ENCODE results near the gene FOXJ3.

- TF ChIP-seq EZH2phosphoT487 (IDR thresholded peaks at IDR 0.05; ENCODE audit: borderline replicate concordance, low read depth) (no peak), ZBTB33 (IDR thresholded peaks at IDR 0.05; ENCODE audit: borderline replicate concordance, low read depth) (no peak), CHD2 (IDR thresholded peaks at IDR 0.05; ENCODE audit: low read length, partially characterized antibody) (no peak), EP300 (IDR thresholded peaks at IDR 0.05; ENCODE audit: borderline replicate concordance in 1 of 2, low read depth in 1 of 2, low read length in 1 of 2) (no peak), POLR2AphosphoS5 (IDR thresholded peaks at IDR 0.05; ENCODE audit: low read depth, low read length) (no peak), JUND (IDR thresholded peaks at IDR 0.05) (no peak), CTCF (IDR thresholded peaks at IDR 0.05) (no peak), IRF3 (IDR thresholded peaks at IDR 0.05; ENCODE audit: low read depth, low read length) (no peak)
Observed at GRCh38 chr1:42295816-42296215, 39.2 kb downstream of the FOXJ3 start.
